SK-N-SH treated with all-trans-retinoic acid at 6 μM for 48 hours (cell line): ENCODE data around the gene IL17RD.

Experiments used
- ATAC-seq: fragments of 200-7000 bp; cut with Tn5 transposase; 3 replicates; pipeline ENCODE4 v1.9.1; 2020; ENCODE audit warnings: mild to moderate bottlenecking, moderate library complexity
- BACH2 ChIP-seq: fragments of 250-450 bp; sonication (Bioruptor Pico); IDR thresholded peaks from 2 replicates; pipeline ENCODE4 v1.9.0; 2021; ENCODE audit warnings: mild to moderate bottlenecking, borderline replicate concordance
- CSDC2 ChIP-seq: fragments of 250-450 bp; sonication (Bioruptor Pico); IDR thresholded peaks from 2 replicates; pipeline ENCODE4 v1.5.0; 2020; ENCODE audit warnings: mild to moderate bottlenecking, moderate library complexity
- CSRNP3 ChIP-seq: fragments of 250-450 bp; sonication (Bioruptor Pico); IDR thresholded peaks from 2 replicates; pipeline ENCODE4 v1.5.1; 2021; ENCODE audit warnings: mild to moderate bottlenecking, moderate library complexity
- ESRRG ChIP-seq: fragments of 250-450 bp; sonication (Bioruptor Pico); IDR thresholded peaks from 2 replicates; pipeline ENCODE4 v1.6.1; 2021; ENCODE audit warnings: mild to moderate bottlenecking
- ISL1 ChIP-seq: fragments of 250-450 bp; sonication (Bioruptor Pico); IDR thresholded peaks from 2 replicates; pipeline ENCODE4 v2.1.2; 2022; ENCODE audit warnings: mild to moderate bottlenecking, moderate library complexity
- OSR1 ChIP-seq: fragments of 250-450 bp; sonication (Bioruptor Pico); IDR thresholded peaks from 2 replicates; pipeline ENCODE4 v1.8.0; 2022; ENCODE audit warnings: moderate library complexity, mild to moderate bottlenecking, inconsistent platforms
- PATZ1 ChIP-seq: fragments of 250-450 bp; sonication (Bioruptor Pico); IDR thresholded peaks from 2 replicates; pipeline ENCODE4 v1.8.0; 2020; ENCODE audit warnings: mild to moderate bottlenecking, moderate library complexity, borderline replicate concordance
- TCF4 ChIP-seq: fragments of 250-450 bp; sonication (Bioruptor Pico); IDR thresholded peaks from 2 replicates; pipeline ENCODE4 v1.8.0; 2021; ENCODE audit warnings: mild to moderate bottlenecking, moderate library complexity, borderline replicate concordance
- TOX ChIP-seq: fragments of 250-450 bp; sonication (Bioruptor Pico); IDR thresholded peaks from 2 replicates; pipeline ENCODE4 v1.8.0; 2021; ENCODE audit warnings: mild to moderate bottlenecking, moderate library complexity, borderline replicate concordance
- ZNF565 ChIP-seq: fragments of 450-650 bp; formaldehyde crosslinking; conservative IDR thresholded peaks from 2 replicates; pipeline ENCODE4 v1.5.0; 2020; ENCODE audit warnings: low read depth, mild to moderate bottlenecking, moderate library complexity
- ZNF70 ChIP-seq: fragments of 450-650 bp; formaldehyde crosslinking; IDR thresholded peaks from 2 replicates; pipeline ENCODE4 v1.5.0; 2020; ENCODE audit warnings: mild to moderate bottlenecking, moderate library complexity
- ZNF8 ChIP-seq: fragments of 450-650 bp; formaldehyde crosslinking; IDR thresholded peaks from 2 replicates; pipeline ENCODE4 v1.5.0; 2020; ENCODE audit warnings: mild to moderate bottlenecking, moderate library complexity
- TF ChIP-seq, protein P1 (sequence below): fragments of 250-450 bp; sonication (Bioruptor Pico); IDR thresholded peaks from 2 replicates; pipeline ENCODE4 v1.5.1; 2020; ENCODE audit warnings: low read depth, mild to moderate bottlenecking, moderate library complexity
- TF ChIP-seq, protein P2 (sequence below): fragments of 250-450 bp; sonication (Bioruptor Pico); IDR thresholded peaks from 2 replicates; pipeline ENCODE4 v1.5.0; 2020; ENCODE audit warnings: mild to moderate bottlenecking, moderate library complexity
- TF ChIP-seq, protein P3 (sequence below): fragments of 250-450 bp; sonication (Bioruptor Pico); IDR thresholded peaks from 2 replicates; pipeline ENCODE4 v1.8.0; 2021; ENCODE audit warnings: low read depth, mild to moderate bottlenecking, moderate library complexity, borderline replicate concordance

The IL17RD gene

GRCh38 chr3:57142411-57142723, 22.8 kb downstream of the IL17RD start (continued):
- TF ChIP-seq, protein P1, sequence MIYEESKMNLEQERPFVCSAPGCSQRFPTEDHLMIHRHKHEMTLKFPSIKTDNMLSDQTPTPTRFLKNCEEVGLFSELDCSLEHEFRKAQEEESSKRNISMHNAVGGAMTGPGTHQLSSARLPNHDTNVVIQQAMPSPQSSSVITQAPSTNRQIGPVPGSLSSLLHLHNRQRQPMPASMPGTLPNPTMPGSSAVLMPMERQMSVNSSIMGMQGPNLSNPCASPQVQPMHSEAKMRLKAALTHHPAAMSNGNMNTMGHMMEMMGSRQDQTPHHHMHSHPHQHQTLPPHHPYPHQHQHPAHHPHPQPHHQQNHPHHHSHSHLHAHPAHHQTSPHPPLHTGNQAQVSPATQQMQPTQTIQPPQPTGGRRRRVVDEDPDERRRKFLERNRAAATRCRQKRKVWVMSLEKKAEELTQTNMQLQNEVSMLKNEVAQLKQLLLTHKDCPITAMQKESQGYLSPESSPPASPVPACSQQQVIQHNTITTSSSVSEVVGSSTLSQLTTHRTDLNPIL (CRISPR knock-in tag): no peak
- no peak for TF ChIP-seq CSRNP3 (CRISPR knock-in tag)
- no peak for TF ChIP-seq BACH2 (CRISPR knock-in tag)
- no peak for TF ChIP-seq CSDC2 (CRISPR knock-in tag)
- no peak for TF ChIP-seq TOX (CRISPR knock-in tag)
- no peak for TF ChIP-seq ZNF8 (CRISPR knock-in tag)
- no peak for TF ChIP-seq ESRRG (CRISPR knock-in tag)

GRCh38 chr3:57141719-57142410, 23.3 kb downstream of the IL17RD start:
- TF ChIP-seq OSR1 (CRISPR knock-in tag) (no peak), CSDC2 (CRISPR knock-in tag) (no peak), ZNF70 (CRISPR knock-in tag) (0 out of 2 replicates have a peak, but pooled peaks have one; percentile 22), TCF4 (CRISPR knock-in tag) (peak; percentile 40; the same call in 1 of the 2 replicates)
- TF ChIP-seq, protein P2, sequence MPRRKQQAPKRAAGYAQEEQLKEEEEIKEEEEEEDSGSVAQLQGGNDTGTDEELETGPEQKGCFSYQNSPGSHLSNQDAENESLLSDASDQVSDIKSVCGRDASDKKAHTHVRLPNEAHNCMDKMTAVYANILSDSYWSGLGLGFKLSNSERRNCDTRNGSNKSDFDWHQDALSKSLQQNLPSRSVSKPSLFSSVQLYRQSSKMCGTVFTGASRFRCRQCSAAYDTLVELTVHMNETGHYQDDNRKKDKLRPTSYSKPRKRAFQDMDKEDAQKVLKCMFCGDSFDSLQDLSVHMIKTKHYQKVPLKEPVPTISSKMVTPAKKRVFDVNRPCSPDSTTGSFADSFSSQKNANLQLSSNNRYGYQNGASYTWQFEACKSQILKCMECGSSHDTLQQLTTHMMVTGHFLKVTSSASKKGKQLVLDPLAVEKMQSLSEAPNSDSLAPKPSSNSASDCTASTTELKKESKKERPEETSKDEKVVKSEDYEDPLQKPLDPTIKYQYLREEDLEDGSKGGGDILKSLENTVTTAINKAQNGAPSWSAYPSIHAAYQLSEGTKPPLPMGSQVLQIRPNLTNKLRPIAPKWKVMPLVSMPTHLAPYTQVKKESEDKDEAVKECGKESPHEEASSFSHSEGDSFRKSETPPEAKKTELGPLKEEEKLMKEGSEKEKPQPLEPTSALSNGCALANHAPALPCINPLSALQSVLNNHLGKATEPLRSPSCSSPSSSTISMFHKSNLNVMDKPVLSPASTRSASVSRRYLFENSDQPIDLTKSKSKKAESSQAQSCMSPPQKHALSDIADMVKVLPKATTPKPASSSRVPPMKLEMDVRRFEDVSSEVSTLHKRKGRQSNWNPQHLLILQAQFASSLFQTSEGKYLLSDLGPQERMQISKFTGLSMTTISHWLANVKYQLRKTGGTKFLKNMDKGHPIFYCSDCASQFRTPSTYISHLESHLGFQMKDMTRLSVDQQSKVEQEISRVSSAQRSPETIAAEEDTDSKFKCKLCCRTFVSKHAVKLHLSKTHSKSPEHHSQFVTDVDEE: peak; percentile 80
- peak; percentile 51; the same call in 1 of the 3 replicates for ATAC-seq

DNA sequence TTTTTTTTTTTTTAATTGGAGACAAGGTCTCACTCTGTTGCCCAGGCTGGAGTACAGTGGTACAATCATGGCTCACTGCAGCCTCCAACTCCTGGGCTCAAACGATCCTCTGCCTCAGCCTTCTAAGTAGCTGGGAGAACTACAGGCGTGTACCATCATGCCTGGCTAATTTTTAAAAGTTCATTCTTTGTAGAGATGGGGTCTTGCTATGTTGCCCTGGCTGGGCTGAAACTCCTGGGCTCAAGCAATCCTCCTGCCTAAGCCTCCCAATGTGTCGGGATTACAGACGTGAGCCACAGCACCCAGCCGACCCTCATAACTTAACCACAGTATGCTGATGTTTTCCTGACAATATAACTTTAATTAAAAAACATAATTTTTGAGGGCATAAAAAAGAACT, 24.3 kb downstream of the IL17RD start:
- TF ChIP-seq ZNF70 (CRISPR knock-in tag) (no peak), ESRRG (CRISPR knock-in tag) (no peak), ISL1 (CRISPR knock-in tag) (no peak), CSDC2 (CRISPR knock-in tag) (no peak), CSRNP3 (CRISPR knock-in tag) (no peak), TOX (CRISPR knock-in tag) (no peak), OSR1 (CRISPR knock-in tag) (no peak), ZNF565 (CRISPR knock-in tag) (no peak)
- TF ChIP-seq, protein P3, sequence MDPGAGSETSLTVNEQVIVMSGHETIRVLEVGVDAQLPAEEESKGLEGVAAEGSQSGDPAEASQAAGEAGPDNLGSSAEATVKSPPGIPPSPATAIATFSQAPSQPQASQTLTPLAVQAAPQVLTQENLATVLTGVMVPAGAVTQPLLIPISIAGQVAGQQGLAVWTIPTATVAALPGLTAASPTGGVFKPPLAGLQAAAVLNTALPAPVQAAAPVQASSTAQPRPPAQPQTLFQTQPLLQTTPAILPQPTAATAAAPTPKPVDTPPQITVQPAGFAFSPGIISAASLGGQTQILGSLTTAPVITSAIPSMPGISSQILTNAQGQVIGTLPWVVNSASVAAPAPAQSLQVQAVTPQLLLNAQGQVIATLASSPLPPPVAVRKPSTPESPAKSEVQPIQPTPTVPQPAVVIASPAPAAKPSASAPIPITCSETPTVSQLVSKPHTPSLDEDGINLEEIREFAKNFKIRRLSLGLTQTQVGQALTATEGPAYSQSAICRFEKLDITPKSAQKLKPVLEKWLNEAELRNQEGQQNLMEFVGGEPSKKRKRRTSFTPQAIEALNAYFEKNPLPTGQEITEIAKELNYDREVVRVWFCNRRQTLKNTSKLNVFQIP: no peak
- no peak for ATAC-seq

DNA sequence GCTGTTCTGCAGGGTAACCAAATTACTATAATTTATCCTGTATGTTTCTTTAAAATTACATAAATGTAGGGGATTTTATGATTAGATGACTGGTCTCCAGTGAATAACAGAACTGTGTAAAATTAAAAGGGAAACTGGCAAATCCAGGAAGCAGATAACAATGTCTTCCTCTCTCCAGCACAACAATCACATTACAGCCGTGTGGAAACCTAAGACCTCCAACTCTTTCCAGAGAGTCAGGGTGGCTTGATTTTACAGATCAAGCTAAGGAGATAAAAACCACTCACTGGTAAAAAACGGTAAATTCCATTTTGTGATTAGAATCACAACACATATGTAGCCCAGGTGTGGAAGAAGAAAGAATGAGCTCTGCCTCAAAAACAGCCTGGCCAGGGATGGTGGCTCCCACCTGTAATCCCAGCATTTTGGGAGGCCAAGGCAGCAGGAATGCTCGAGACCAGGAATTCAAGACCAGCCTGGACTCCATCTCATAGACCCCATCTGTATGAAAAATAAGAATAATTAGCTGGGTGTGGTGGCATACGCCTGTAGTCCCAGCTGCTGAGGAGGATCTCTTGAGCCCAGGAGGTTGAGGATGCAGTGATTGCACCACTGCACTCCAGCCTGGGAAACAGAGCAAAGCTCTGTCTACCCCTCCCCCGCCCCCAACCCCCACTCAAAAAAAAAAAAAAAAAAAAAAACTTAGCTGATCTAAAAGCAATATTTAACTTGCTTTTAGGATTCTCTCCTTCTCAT, 29.0 kb downstream of the IL17RD start:
- ATAC-seq: no peak

More for the DNA sequence above, 29.0 kb downstream of the IL17RD start:
- TF ChIP-seq TCF4 (CRISPR knock-in tag): peak; percentile 81
- no peak for TF ChIP-seq BACH2 (CRISPR knock-in tag)
- TF ChIP-seq ZNF70 (CRISPR knock-in tag): peak; percentile 27; the same call in 1 of the 2 replicates
- TF ChIP-seq TOX (CRISPR knock-in tag): no peak
- TF ChIP-seq, protein P1 (CRISPR knock-in tag): no peak
- TF ChIP-seq PATZ1 (CRISPR knock-in tag): no peak
